K562 (cell line): Measurements from ENCODE around the gene MICU1. TPM values are rescaled to one million over a fixed set of nuclear protein-coding genes. Genes with fewer than 3 reads are reported as not detected.

Experiments used
- CEBPB ChIP-seq: fragments of 450-650 bp; IDR thresholded peaks from 2 replicates; pipeline ENCODE4 v1.6.1; 2016; ENCODE audit warnings: missing genetic modification characterization, missing compliant biosample characterization
- CTBP1 ChIP-seq: fragments of 450-650 bp; IDR thresholded peaks from 2 replicates; pipeline ENCODE4 v1.6.1; 2016; ENCODE audit warnings: borderline replicate concordance
- EP400 ChIP-seq: fragments of 450-650 bp; IDR thresholded peaks from 2 replicates; pipeline ENCODE4 v1.6.1; 2017; ENCODE audit warnings: antibody characterized with exemption, mild to moderate bottlenecking, moderate library complexity
- ETV1 ChIP-seq: fragments of 450-650 bp; conservative IDR thresholded peaks from 2 replicates; pipeline ENCODE4 v1.6.1; 2016; ENCODE audit warnings: missing genetic modification characterization, control low read depth, low read depth, missing compliant biosample characterization
- PCBP1 ChIP-seq: fragments of 200-400 bp; formaldehyde crosslinking; IDR thresholded peaks from 2 replicates; pipeline ENCODE4 v1.6.1; 2018; ENCODE audit warnings: mild to moderate bottlenecking, low read depth, low read length; ENCODE audit not compliant: poor library complexity, severe bottlenecking
- SREBF2 ChIP-seq: sonication (generic); formaldehyde crosslinking; IDR thresholded peaks from 2 replicates; pipeline ENCODE4 v1.4.0; 2020; ENCODE audit warnings: mild to moderate bottlenecking, missing genetic modification reagents
- TAF15 ChIP-seq: fragments of 200-400 bp; formaldehyde crosslinking; IDR thresholded peaks from 2 replicates; pipeline ENCODE4 v1.6.1; 2017; ENCODE audit warnings: mild to moderate bottlenecking, low read depth, low read length, moderate library complexity
- ZNF24 ChIP-seq: fragments of 450-650 bp; IDR thresholded peaks from 2 replicates; pipeline ENCODE4 v1.6.1; 2016
- polyA plus RNA-seq, 8 experiments: library from polyadenylated mRNA; depleted of rRNA in 4 of 8; stranded (reverse) in 5 of 8; unstranded in 3 of 8; fragments of >200 nt; fragmentation: Nextera tagmentation in 2 of 8; fragmentation: Illumina TruSeq in 1 of 8; extraction: Ambion mirVana in 2 of 8; extraction: Trizol in 1 of 8; gene quantifications; 2 replicates each; pipeline versions ENCODE4 v1.2.1 to v1.2.3, GENCODE V29; 2011 to 2014; ENCODE audit warnings: inconsistent platforms in 1 of 8, missing spikeins in 1 of 8
- total RNA-seq, 7 experiments: library from RNA; depleted of rRNA in 6 of 7; stranded (reverse); fragments of >200 nt in 6 of 7; fragmentation: Illumina TruSeq in 2 of 7; extraction: Trizol in 2 of 7; gene quantifications; 2 replicates each; pipeline versions ENCODE4 v1.2.1 to v1.2.3, GENCODE V29; 2011 to 2021; ENCODE audit warnings: low replicate concordance in 1 of 7
- TF ChIP-seq, protein P1 (sequence below): fragments of 450-650 bp; IDR thresholded peaks from 2 replicates; pipeline ENCODE4 v1.6.1; 2018; ENCODE audit not compliant: partially characterized antibody
- TF ChIP-seq, protein P2 (sequence below): IDR thresholded peaks from 2 replicates; pipeline ENCODE4 v1.6.1; 2014; ENCODE audit warnings: antibody characterized with exemption
- TF ChIP-seq, protein P3 (sequence below), 2 experiments: fragments of 250-450 bp in 1 of 2; fragments of 450-650 bp in 1 of 2; sonication (Bioruptor Pico) in 1 of 2; IDR thresholded peaks; 2 replicates each; pipeline versions ENCODE4 v1.6.1 to v1.8.0; 2016 to 2021; ENCODE audit warnings: mild to moderate bottlenecking in 2 of 2, moderate library complexity in 2 of 2, missing compliant biosample characterization in 1 of 2, missing genetic modification characterization in 1 of 2
- TF ChIP-seq, protein P4 (sequence below): IDR thresholded peaks from 2 replicates; pipeline ENCODE4 v1.6.1; 2011; ENCODE audit warnings: borderline replicate concordance, low read depth, mild to moderate bottlenecking, moderate library complexity, low read length; ENCODE audit not compliant: insufficient read depth, poor library complexity, severe bottlenecking
- TF ChIP-seq, protein P5 (sequence below): IDR thresholded peaks from 3 replicates; pipeline ENCODE4 v1.6.1; 2011; ENCODE audit warnings: borderline replicate concordance, mild to moderate bottlenecking, moderate library complexity; ENCODE audit not compliant: insufficient read length; ENCODE audit errors: extremely low read depth

MICU1 gene
- total and polyA plus RNA-seq, 9 of the 15 experiments (the other 6 are each of a cell fraction or from before 2014, with no cell fraction given) = 29.3 to 76.8 (median 48.4) TPM

DNA sequence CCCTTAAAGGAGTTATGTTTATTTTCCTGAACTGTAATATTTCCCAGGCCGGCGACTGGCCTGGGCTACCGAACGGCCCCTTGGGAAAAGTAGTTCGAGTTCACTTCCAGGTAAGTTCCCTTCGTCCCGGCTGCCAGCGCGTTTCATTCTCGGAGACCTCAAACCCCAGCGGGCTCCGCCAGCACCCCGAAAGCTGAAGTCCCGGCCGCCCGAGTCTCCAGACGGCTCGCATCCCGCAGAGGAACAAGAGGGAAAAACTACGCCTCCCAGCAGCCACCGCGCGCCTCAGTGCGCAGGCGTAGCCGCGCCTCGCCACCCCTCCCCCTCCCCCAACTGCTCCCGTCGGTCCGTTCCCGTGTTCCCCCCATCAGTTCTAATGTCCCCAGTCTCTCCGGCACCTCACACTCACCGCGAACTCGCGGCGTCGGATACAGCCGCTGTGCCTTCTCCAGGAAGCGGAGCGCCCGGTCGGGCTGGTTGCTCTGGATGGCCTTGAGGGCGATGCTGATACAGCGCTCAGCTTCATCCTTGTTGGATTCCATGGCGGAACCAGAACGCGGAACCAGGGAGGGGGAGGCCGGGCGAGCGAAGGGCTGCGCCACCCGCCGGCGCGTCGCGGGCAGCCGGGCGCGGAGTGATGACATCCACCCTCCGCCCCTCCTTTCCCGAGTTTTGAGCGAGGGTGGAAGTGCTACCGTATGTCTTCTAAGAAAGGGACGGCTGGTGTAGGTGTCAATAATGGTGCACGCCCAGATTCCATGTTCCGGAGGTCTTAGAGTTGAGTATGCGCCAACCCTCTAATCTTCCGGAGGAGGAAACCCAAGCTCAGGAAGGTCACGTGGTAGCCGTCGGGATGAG lies 271.3 kb downstream of the MICU1 start, which contains the start of gene DNAJB12 (continued):
- TF ChIP-seq, protein P1, sequence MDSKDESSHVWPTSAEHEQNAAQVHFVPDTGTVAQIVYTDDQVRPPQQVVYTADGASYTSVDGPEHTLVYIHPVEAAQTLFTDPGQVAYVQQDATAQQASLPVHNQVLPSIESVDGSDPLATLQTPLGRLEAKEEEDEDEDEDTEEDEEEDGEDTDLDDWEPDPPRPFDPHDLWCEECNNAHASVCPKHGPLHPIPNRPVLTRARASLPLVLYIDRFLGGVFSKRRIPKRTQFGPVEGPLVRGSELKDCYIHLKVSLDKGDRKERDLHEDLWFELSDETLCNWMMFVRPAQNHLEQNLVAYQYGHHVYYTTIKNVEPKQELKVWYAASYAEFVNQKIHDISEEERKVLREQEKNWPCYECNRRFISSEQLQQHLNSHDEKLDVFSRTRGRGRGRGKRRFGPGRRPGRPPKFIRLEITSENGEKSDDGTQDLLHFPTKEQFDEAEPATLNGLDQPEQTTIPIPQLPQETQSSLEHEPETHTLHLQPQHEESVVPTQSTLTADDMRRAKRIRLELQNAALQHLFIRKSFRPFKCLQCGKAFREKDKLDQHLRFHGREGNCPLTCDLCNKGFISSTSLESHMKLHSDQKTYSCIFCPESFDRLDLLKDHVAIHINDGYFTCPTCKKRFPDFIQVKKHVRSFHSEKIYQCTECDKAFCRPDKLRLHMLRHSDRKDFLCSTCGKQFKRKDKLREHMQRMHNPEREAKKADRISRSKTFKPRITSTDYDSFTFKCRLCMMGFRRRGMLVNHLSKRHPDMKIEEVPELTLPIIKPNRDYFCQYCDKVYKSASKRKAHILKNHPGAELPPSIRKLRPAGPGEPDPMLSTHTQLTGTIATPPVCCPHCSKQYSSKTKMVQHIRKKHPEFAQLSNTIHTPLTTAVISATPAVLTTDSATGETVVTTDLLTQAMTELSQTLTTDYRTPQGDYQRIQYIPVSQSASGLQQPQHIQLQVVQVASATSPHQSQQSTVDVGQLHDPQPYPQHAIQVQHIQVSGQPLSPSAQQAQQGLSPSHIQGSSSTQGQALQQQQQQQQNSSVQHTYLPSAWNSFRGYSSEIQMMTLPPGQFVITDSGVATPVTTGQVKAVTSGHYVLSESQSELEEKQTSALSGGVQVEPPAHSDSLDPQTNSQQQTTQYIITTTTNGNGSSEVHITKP = peak; percentile 91
- TF ChIP-seq ZNF24 (no peak; the same call in 1 of the 2 replicates), CTBP1 (peak; percentile 96), SREBF2 (no peak), EP400 (peak; percentile 98), PCBP1 (no peak), CEBPB (tag) (0 out of 2 replicates have a peak, but pooled peaks have one; percentile 39), TAF15 (no peak), ETV1 (tag) (peak; percentile 66)
- TF ChIP-seq, protein P2, sequence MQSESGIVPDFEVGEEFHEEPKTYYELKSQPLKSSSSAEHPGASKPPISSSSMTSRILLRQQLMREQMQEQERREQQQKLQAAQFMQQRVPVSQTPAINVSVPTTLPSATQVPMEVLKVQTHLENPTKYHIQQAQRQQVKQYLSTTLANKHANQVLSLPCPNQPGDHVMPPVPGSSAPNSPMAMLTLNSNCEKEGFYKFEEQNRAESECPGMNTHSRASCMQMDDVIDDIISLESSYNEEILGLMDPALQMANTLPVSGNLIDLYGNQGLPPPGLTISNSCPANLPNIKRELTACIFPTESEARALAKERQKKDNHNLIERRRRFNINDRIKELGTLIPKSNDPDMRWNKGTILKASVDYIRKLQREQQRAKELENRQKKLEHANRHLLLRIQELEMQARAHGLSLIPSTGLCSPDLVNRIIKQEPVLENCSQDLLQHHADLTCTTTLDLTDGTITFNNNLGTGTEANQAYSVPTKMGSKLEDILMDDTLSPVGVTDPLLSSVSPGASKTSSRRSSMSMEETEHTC = peak; percentile 56
- TF ChIP-seq, protein P3, sequence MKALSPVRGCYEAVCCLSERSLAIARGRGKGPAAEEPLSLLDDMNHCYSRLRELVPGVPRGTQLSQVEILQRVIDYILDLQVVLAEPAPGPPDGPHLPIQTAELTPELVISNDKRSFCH (CRISPR knock-in tag; IDR thresholded peaks at IDR 0.05) = no peak
- TF ChIP-seq, protein P3 (tag; IDR thresholded peaks at IDR 0.05) = peak; percentile 90
- TF ChIP-seq, protein P4, sequence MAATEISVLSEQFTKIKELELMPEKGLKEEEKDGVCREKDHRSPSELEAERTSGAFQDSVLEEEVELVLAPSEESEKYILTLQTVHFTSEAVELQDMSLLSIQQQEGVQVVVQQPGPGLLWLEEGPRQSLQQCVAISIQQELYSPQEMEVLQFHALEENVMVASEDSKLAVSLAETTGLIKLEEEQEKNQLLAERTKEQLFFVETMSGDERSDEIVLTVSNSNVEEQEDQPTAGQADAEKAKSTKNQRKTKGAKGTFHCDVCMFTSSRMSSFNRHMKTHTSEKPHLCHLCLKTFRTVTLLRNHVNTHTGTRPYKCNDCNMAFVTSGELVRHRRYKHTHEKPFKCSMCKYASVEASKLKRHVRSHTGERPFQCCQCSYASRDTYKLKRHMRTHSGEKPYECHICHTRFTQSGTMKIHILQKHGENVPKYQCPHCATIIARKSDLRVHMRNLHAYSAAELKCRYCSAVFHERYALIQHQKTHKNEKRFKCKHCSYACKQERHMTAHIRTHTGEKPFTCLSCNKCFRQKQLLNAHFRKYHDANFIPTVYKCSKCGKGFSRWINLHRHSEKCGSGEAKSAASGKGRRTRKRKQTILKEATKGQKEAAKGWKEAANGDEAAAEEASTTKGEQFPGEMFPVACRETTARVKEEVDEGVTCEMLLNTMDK = peak; percentile 60
- TF ChIP-seq, protein P5, sequence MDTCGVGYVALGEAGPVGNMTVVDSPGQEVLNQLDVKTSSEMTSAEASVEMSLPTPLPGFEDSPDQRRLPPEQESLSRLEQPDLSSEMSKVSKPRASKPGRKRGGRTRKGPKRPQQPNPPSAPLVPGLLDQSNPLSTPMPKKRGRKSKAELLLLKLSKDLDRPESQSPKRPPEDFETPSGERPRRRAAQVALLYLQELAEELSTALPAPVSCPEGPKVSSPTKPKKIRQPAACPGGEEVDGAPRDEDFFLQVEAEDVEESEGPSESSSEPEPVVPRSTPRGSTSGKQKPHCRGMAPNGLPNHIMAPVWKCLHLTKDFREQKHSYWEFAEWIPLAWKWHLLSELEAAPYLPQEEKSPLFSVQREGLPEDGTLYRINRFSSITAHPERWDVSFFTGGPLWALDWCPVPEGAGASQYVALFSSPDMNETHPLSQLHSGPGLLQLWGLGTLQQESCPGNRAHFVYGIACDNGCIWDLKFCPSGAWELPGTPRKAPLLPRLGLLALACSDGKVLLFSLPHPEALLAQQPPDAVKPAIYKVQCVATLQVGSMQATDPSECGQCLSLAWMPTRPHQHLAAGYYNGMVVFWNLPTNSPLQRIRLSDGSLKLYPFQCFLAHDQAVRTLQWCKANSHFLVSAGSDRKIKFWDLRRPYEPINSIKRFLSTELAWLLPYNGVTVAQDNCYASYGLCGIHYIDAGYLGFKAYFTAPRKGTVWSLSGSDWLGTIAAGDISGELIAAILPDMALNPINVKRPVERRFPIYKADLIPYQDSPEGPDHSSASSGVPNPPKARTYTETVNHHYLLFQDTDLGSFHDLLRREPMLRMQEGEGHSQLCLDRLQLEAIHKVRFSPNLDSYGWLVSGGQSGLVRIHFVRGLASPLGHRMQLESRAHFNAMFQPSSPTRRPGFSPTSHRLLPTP = no peak
